GM18511 (cell line): ENCODE data around the gene C2CD2.
"Not testable (repeated sequence)": the region's sequence is repeated elsewhere in the genome, so short reads cannot be mapped to it uniquely, and the experiment has no call there.

Experiments
- ATAC-seq: cut with Tn5 transposase; IDR thresholded peaks from one replicate; pipeline ENCODE4 v1.9.1; 2021; ENCODE audit warnings: mild to moderate bottlenecking, moderate library complexity; ENCODE audit not compliant: unreplicated experiment

C2CD2 gene

DNA sequence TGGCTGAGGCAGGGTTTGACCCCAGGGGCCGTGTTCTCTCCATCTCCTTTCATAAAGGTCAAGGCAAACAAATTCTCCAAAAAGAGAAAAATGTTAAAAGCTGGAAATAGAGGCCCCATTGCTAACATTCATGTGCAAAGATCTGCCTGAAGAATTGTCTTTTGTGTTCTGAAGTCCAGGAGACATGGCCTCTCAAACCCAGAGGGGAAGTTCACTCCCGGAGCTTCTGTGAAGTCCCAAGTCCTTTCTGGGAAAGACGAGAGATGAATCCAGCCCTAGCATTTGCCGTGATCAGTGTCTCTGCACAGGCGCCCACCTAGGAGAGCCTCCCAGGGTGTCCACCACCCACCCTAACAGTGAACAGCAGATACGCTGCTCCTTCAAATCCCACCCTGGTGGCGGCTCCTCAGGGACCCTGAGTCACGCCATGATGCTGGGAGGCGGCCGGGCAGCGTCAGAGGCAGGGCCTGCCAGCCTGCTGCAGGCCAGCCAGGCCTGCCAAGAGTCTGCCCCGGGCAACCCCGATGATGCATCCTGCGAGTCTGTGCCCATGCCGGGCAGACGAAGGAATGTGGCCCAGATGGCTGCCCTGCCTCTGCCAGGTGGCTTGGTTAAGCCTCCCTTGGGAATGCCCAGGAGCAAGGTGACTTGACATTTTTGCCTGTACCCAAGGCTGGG lies 5.2 kb upstream of the C2CD2 start:
- ATAC-seq: no peak

DNA sequence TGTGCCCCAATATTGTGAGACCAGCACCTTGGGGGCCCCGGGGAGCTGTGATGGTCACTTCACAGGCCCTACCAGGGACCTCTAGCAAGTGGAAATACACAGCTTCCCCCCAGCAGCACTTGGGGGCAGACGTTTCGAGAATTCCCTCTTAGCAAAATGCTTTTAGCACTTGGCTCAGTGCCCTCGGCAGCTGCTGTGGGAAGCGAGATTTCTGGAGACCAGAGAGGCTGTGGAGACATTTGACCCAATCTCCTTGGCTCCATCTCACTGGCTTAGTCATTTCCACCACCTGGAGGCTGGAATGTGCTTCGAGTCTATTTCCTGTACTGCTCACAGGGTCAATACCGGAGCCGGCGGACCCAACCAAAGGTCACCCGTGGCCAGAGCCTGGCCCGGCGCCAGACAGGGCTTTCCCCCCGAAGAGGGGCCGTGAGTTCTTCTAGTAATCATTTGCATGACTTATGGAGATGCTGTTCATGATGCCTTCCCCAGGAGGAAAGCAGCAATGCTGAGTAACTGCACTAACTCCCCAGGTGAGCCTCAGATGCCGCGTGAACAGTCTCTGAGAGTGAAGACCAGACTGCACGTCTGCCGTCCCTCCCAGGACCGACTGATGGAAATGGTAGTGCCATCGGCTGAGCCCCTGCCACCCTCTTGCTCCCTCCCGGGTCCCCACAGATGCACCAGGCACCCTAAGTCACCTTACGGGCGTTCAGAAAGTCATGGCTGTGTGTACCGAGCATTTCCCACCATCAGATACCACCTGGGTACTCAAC lies 4.4 kb upstream of the C2CD2 start:
- ATAC-seq: no peak

DNA sequence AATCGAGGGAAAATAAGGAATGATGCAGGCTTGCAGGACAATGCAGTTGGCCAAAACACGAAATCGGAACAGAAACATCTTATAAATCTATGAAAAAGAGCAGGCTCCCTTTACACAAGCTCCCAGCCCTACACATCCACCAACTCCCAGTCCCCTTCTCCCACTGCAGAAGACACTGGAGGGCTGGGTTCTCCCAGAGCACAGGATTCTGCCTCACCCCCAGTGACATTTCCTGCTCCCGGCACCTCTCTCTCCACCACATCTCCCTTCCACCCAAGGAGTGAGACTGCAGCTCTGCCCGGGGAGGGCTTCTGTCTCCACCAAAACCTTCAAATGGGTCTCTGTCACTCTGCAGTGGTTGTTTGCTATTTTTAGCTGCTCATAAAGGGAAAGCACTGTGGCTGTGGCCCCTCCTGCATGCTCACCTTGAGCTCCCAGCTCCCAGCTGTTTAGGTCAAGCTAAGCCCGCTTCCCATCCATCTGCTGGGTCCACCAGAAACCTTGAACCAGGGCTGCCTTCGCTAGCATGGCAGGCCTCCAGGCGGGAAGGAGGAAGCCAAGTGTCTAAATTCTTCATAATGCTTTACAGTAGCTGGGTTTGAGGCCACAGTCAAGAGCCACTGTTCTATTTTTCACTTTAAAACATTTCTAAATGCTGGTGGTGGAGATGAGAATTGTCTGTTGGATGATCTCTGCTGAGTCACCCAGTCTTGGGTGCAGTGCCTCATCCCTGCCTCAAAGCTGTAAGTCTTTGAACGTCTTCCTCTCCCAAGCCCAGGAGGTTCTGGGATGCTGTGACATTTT lies 3.3 kb upstream of the C2CD2 start:
- ATAC-seq: no peak

DNA sequence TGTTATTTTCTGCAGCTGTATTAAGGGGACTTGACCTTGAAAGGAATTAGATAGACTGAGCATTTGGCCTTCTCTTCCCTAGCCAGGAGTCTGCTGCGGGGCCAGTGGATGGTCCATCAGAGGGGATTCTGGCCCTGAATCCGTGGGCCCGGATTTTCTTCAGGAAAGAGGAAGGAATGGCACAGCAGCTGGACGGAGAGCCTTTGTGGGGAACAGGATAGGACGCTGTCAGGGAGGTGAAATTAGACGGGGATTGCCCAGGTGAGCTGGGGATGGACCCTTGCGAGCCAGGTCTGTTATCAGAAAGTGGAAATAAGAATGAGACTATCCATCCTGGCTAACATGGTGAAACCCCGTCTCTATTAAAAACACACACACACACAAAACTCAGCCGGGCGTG lies 1.7 kb upstream of the C2CD2 start:
- ATAC-seq: no peak

- ATAC-seq: no peak
Measured at GRCh38 chr21:41954654-41955499, 1.1 kb upstream of the C2CD2 start.

GRCh38 chr21:41953249-41953830 lies 478 bp downstream of the C2CD2 start:
- ATAC-seq: peak; percentile 39

GRCh38 chr21:41952568-41953248 lies 1.1 kb downstream of the C2CD2 start:
- ATAC-seq: no peak

- ATAC-seq: no peak
Measured at GRCh38 chr21:41951876-41952567, 1.8 kb downstream of the C2CD2 start.

- no peak for ATAC-seq
Measured at GRCh38 chr21:41950941-41951351, 2.9 kb downstream of the C2CD2 start.

DNA sequence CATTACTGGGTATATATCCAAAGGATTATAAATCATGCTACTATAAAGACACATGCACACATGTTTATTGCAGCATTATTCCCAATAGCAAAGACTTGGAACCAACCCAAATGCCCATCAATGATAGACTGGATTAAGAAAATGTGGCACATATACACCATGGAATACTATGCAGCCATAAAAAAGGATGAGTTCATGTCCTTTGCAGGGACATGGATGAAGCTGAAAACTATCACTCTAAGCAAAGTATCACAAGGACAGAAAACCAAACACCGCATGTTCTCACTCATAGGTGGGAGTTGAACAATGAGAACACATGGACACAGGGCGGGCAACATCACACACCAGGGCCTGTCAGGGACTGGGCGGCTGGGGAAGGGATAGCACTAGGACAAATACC lies 4.2 kb downstream of the C2CD2 start:
- not testable (repeated sequence) for ATAC-seq

GRCh38 chr21:41948901-41949300 lies 4.9 kb downstream of the C2CD2 start:
- ATAC-seq: no peak

DNA sequence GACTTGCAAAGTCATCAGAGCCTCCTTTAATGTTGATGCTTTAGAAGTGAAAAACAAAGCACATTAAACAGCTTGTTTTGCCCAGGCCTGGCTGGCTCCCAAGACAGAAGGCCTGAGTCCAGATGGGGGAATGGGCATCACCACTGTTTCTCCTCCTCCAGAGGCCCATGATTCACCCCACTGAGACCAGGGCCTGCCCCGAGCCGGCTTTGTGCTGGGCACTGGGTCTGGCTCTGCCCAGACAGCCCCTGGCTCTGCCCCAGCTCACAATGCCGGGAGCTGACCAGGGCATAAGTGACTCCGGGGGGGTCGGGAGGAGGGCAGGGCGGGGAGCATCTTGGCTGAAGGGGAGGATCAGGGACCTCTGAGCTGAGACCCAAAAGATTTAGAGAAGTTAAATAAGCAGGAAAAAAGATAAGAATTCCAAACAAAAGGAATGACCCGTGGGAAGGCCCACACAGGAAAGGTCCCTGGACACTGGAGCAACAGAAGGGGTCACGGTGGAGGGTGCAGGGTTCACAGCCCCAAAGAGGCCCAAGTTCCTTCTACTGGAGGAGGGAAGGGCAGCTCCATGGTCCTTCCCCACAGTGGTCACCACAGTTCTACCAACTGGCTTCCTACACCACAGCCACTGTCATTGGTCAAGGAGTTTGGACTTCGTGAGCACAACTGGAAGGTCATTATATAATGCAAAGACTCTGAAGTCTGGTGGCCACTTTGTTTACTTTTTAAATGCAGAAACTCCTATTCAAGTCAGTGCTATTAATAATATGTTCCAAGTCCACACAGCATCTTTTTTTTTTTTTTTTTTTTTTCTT lies 5.5 kb downstream of the C2CD2 start:
- ATAC-seq: no peak

DNA sequence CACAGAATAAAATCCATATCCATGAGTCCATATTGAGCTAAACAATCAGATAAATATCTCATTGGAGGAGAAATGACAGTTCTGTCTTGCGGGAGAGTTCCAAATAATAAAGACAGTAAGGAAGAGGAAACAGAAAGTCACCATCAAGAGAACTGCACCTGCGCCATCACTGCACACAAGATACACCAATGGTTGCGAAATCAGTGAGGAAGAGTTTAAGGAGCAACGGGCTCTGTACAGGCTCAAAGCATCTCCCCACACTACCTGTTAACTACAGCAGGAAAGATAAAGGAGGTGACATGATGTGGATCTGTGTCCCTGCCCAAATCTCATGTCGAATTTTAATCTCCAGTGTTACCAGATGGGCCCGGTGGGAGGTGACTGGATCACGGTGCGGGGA lies 7.8 kb downstream of the C2CD2 start:
- ATAC-seq: no peak

GRCh38 chr21:41943851-41944250 lies 10.0 kb downstream of the C2CD2 start:
- ATAC-seq: no peak

DNA sequence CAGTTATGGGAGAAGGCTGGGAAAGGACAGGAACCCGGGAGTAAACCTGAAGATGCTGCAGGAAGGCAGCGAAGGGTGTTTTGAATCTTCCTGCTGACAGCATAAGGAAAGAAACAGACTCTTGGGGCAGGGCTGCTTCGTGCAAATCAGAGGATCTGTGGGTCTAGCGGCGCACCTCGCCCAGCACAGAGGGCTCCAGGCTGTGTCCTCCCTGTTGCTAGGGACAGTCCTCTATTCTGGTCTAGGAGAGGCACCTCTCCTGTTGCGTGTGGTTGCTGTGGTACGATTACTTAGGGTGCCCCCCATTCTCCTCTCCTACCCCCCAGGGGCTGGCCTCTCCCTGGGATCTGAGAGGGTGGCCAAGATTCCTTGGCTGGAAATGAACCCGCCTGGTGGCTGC lies 11.4 kb downstream of the C2CD2 start:
- ATAC-seq: no peak

DNA sequence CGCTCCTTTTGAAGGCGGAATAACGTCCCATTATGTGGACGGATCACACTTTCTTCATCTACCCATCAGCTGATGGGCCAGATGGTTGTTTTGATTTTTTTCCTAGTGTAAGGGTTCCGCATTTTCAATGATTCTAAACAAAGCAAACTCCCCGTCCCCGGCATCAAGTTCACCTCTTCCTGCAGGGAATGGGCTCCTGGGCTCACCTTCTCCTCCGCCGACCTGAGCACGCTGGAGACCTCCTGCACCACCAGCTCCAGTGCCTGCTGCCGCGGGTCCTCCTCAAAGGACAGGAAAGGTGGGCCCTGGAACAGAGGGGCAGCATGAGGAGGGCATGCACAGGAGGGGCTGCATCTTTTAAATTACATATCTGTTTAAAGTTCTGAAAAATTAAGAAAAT lies 11.9 kb downstream of the C2CD2 start:
- ATAC-seq: no peak

GRCh38 chr21:41940431-41940830 lies 13.4 kb downstream of the C2CD2 start:
- ATAC-seq: no peak

DNA sequence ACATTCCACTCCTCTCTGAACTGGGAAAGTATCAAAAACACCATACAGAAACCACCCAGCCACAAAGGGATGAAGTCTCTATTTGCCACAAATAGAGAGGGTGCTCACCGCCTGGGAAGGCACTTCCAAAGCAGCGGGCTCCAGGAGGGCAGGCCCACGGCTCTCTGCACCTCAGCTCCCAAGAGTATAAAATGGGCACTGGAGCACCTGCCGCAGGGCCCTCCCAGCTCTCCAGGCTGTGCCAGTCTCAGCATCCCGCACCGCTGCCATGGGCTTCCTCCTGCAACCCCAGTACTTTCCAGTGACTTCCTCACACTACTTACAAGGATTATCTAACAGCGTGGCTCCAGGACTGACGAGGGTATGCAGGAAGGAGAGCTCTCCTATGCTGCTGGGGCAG lies 14.4 kb downstream of the C2CD2 start:
- ATAC-seq: no peak
